Measurements from ENCODE around the gene XAGE1B. TPM values are rescaled to one million over a fixed set of nuclear protein-coding genes. Genes with fewer than 3 reads are reported as not detected.
"Not testable (repeated sequence)": the region's sequence is repeated elsewhere in the genome, so short reads cannot be mapped to it uniquely, and the experiment has no call there.

Gene XAGE1B
- total RNA-seq, result 0.78 TPM

- DNase-seq, result not testable (repeated sequence)
These were observed at the start of gene XAGE1B for GRCh38 chrX:52516987-52517325. Gene XAGE1B (minus strand): TSS chrX:52517063. CDS start chrX:52515527, 1,536 bp downstream.

GRCh38 chrX:52563105-52563504 lies 46.2 kb upstream of the XAGE1B start:
- DNase-seq, result no peak

GRCh38 chrX:52558140-52558539 lies 41.3 kb upstream of the XAGE1B start:
- no peak for DNase-seq

- DNase-seq, result no peak
These were observed 39.9 kb upstream of the XAGE1B start for GRCh38 chrX:52556741-52557140.

GRCh38 chrX:52553995-52554642 lies 37.3 kb upstream of the XAGE1B start:
- no peak for DNase-seq

GRCh38 chrX:52548769-52549168 lies 31.9 kb upstream of the XAGE1B start:
- DNase-seq, result not testable (repeated sequence)

- no peak for DNase-seq
These were observed 27.4 kb upstream of the XAGE1B start for GRCh38 chrX:52544147-52544840.

- DNase-seq, result no peak
These were observed 25.4 kb upstream of the XAGE1B start for GRCh38 chrX:52542311-52542710.

- not testable (repeated sequence) for DNase-seq
These were observed 24.2 kb upstream of the XAGE1B start for GRCh38 chrX:52541051-52541450.

- DNase-seq, result not testable (repeated sequence)
These were observed 515 bp downstream of the XAGE1B start for GRCh38 chrX:52516110-52516986.

GRCh38 chrX:52511126-52511525 lies 5.7 kb downstream of the XAGE1B start:
- not testable (repeated sequence) for DNase-seq

GRCh38 chrX:52509916-52510315 lies 6.9 kb downstream of the XAGE1B start:
- DNase-seq, result no peak

- no peak for DNase-seq
These were observed 9.5 kb downstream of the XAGE1B start for GRCh38 chrX:52507331-52507730.

GRCh38 chrX:52504551-52504950 lies 12.3 kb downstream of the XAGE1B start:
- DNase-seq, result no peak

- not testable (repeated sequence) for DNase-seq
These were observed 15.5 kb downstream of the XAGE1B start for GRCh38 chrX:52501362-52501761.

GRCh38 chrX:52496419-52496772 lies 20.5 kb downstream of the XAGE1B start:
- DNase-seq, result not testable (repeated sequence)

- not testable (repeated sequence) for DNase-seq
These were observed 21.1 kb downstream of the XAGE1B start, which contains the start of gene XAGE1A for GRCh38 chrX:52495545-52496418. Gene XAGE1A (plus strand): TSS chrX:52495808. CDS start chrX:52497362, 1,554 bp downstream.

- not testable (repeated sequence) for DNase-seq
These were observed 45.6 kb downstream of the XAGE1B start for GRCh38 chrX:52471301-52471700.
